ENCODE measurements around the gene CORO2A. TPM values are rescaled to one million over a fixed set of nuclear protein-coding genes. Genes with fewer than 3 reads are reported as not detected.

The CORO2A gene
- total RNA-seq, 4 donors from 2014 or later = 0.42 to 2.7 (median 1.9) TPM

DNA sequence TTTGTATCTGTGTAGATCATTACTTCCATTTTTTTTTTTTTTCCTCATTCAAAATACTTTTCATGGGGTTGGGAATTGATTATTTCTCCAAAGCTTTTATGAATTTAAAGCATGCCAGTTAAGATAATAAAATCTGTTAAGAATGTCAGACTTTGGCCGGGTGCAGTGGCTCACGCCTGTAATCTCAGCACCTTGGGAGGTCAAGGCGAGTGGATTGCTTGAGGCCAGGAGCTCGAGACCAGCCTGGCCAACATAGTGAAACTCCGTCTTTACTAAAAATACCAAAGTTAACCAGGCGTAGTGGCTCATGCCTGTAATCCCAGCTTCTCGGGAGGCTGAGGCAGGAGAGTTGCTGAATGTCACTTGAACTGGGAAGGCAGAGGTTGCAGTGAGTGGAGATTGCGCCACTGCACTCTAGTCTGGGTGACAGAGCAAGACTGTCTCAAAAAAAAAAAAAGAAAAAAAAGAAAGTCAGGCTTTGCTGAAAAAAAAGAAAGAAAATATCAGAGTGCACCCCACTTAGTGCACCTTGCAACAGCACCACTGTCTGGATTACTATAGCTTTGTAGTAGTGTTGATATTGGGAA, 44.6 kb upstream of the CORO2A start:
- intact Hi-C loops (cut with DNase I) = no loop called here
- Histone ChIP-seq H3K4me1 (no peaks in the 10 kb centered on the region), H3K36me3 (peaks cover 0 to 34% (median 19%) of the 10 kb centered on the region in 4 donors), H3K4me3 (no peak overlapping the region), H3K27me3 (no peaks in the 10 kb centered on the region), H3K9me3 (no peaks in the 10 kb centered on the region), H3K27ac (replicated peaks in 1 of 4) (no peak overlapping the region)
- DNase-seq (ENCODE audit: extremely low spot score) = no peak
- WGBS = 94% methylated on average over 8 of the region's 8 CpGs
- no peak for TF ChIP-seq POLR2AphosphoS5 (IDR thresholded peaks at IDR 0.05)
- TF ChIP-seq, protein P1, sequence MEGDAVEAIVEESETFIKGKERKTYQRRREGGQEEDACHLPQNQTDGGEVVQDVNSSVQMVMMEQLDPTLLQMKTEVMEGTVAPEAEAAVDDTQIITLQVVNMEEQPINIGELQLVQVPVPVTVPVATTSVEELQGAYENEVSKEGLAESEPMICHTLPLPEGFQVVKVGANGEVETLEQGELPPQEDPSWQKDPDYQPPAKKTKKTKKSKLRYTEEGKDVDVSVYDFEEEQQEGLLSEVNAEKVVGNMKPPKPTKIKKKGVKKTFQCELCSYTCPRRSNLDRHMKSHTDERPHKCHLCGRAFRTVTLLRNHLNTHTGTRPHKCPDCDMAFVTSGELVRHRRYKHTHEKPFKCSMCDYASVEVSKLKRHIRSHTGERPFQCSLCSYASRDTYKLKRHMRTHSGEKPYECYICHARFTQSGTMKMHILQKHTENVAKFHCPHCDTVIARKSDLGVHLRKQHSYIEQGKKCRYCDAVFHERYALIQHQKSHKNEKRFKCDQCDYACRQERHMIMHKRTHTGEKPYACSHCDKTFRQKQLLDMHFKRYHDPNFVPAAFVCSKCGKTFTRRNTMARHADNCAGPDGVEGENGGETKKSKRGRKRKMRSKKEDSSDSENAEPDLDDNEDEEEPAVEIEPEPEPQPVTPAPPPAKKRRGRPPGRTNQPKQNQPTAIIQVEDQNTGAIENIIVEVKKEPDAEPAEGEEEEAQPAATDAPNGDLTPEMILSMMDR (IDR thresholded peaks at IDR 0.05) = no peak
- no peak for TF ChIP-seq POLR2A (IDR thresholded peaks at IDR 0.05; ENCODE audit: low read depth)
- no peak for TF ChIP-seq EP300 (IDR thresholded peaks at IDR 0.05)

DNA sequence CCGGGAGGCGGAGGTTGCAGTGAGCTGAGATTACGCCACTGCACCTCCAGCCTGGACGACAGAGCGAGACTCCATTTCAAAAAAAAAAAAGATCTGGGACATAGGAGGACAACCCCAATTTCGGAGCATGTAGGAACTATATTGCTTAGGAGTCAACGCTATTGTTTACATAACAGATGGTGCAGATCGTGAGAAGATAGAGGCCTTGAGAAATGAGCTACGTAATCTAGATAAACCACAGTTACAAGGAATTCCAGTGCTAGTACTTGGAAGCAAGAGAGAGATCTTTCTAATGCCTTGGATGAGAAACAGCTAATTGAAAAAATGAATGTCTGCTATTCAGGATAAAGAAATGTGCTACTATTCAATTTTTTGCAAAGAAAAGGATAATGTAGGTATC, 42.7 kb upstream of the CORO2A start:
- Histone ChIP-seq H3K4me1 (no peaks in the 10 kb centered on the region), H3K9me3 (no peaks in the 10 kb centered on the region), H3K4me3 (no peak overlapping the region), H3K36me3 (peaks cover 0 to 30% (median 23%) of the 10 kb centered on the region in 4 donors), H3K27me3 (no peaks in the 10 kb centered on the region), H3K27ac (replicated peaks in 1 of 4) (no peak overlapping the region)
- intact Hi-C loops (cut with DNase I) = no loop called here
- 90% methylated on average over 9 of the region's 9 CpGs for WGBS
- DNase-seq (ENCODE audit: extremely low spot score) = no peak
- TF ChIP-seq POLR2A (IDR thresholded peaks at IDR 0.05; ENCODE audit: low read depth) = no peak
- no peak for TF ChIP-seq POLR2AphosphoS5 (IDR thresholded peaks at IDR 0.05)
- TF ChIP-seq, protein P1 (IDR thresholded peaks at IDR 0.05) = no peak
- no peak for TF ChIP-seq EP300 (IDR thresholded peaks at IDR 0.05)

GRCh38 chr9:98234245-98234825, 41.9 kb upstream of the CORO2A start:
- TF ChIP-seq POLR2A (IDR thresholded peaks at IDR 0.05; ENCODE audit: low read depth) = no peak
- no peak for TF ChIP-seq EP300 (IDR thresholded peaks at IDR 0.05)
- no peak for TF ChIP-seq POLR2AphosphoS5 (IDR thresholded peaks at IDR 0.05)
- TF ChIP-seq, protein P1 (IDR thresholded peaks at IDR 0.05) = no peak
- no peak for DNase-seq (ENCODE audit: extremely low spot score)
- whole genome bisulfite sequencing = 79% methylated on average over 9 of the region's 9 CpGs

DNA sequence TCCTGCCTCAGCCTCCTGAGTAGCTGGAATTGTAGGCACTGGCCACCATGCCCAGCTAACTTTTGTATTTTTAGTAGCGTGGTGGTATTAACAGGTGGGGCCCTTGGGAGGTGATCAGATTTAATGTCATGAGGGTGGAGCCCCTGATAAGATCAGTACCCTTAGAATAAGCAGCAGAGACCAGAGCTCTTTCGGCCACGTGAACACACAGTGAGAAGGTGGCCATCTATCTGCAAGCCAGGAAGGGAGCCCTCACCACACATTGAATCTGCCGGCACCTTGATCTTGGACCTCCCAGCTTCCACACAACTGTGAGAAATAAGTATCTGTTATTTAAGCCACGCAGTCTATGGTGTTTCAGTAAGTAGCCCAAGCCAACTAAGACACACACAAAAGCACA, 40.5 kb upstream of the CORO2A start:
- Histone ChIP-seq H3K36me3 (peaks cover 7 to 51% (median 43%) of the 10 kb centered on the region in 4 donors), H3K4me3 (no peak overlapping the region), H3K4me1 (no peaks in the 10 kb centered on the region), H3K27me3 (no peaks in the 10 kb centered on the region), H3K9me3 (no peaks in the 10 kb centered on the region), H3K27ac (replicated peaks in 1 of 4) (no peak overlapping the region)
- intact Hi-C loops (cut with DNase I) = no loop called here
- TF ChIP-seq EP300 (IDR thresholded peaks at IDR 0.05) (no peak), POLR2AphosphoS5 (IDR thresholded peaks at IDR 0.05) (no peak), POLR2A (IDR thresholded peaks at IDR 0.05; ENCODE audit: low read depth) (no peak)
- TF ChIP-seq, protein P1 (IDR thresholded peaks at IDR 0.05) = no peak
- no peak for DNase-seq (ENCODE audit: extremely low spot score)
- WGBS = 100% methylated on average over 3 of the region's 5 CpGs

More at GRCh38 chr9:98234245-98234825, 41.9 kb upstream of the CORO2A start:
- Histone ChIP-seq H3K27me3 (no peaks in the 10 kb centered on the region), H3K27ac (replicated peaks in 1 of 4) (no peak overlapping the region), H3K4me3 (no peak overlapping the region), H3K4me1 (no peaks in the 10 kb centered on the region), H3K9me3 (no peaks in the 10 kb centered on the region), H3K36me3 (peaks cover 0 to 37% (median 29%) of the 10 kb centered on the region in 4 donors)
- intact Hi-C loops (cut with DNase I) = no loop called here

Data from esophagus muscularis mucosa (tissue), 4 donors.